Activated CD8-positive, alpha-beta memory T cell treated with anti-CD3 and anti-CD28 coated beads, Interleukin-2, amount 50 U/mL, for 4 hours (primary cell): ENCODE measurements around the gene NECAB3.
A peak's percentile ranks its signal among the peaks of the same experiment; 100 is the strongest.

Experiments used
- DNase-seq: peaks from one replicate; pipeline ENCODE4 v3.0.0-alpha.2; 2020

The NECAB3 gene

DNA sequence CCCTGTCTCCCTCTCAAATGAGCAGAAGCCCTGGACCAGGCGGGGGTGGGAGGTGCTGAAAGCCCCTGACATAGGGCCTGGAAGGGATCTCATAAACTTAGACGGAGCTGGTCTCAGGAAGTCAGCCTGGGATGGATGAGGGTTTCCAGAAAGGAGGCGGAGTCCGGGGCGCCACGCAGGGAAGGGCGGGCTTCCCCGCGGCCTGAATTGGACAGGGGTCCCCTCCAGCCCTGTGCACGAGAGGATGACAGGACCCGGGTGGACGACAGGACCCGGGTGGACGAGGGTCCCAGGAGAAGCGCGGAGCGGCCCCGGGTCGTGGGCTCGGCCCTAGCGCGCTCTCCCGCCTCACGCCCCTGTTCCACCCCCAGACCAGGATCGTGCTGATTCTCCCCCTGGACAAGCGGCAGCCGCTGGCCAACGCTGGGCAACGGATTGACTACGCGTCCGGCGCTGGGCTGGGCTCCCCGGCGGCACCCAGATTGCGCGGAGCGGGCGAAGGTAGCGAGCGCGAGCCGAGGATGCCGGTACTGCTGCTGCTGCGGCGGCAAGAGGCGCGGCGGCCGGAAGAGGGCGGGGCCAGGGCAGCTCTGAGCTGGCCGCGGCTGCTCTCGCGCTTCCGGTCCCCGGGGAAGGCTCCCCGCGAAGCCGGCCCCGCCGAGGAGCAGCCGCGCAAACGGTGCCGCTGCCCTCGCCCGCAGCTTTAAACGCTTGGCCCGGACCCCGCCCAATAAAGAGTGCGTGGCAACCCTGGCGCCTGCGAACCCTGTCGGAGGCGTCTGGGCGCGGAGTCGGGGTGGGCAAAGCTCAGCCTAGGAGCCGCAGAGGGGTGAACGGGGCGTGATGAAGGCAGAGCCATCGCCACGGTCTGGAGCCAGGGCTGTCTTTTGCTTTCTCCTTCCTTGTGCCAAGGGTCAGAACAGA lies 10.8 kb downstream of the NECAB3 start:
- DNase-seq, result peak; percentile 82

DNA sequence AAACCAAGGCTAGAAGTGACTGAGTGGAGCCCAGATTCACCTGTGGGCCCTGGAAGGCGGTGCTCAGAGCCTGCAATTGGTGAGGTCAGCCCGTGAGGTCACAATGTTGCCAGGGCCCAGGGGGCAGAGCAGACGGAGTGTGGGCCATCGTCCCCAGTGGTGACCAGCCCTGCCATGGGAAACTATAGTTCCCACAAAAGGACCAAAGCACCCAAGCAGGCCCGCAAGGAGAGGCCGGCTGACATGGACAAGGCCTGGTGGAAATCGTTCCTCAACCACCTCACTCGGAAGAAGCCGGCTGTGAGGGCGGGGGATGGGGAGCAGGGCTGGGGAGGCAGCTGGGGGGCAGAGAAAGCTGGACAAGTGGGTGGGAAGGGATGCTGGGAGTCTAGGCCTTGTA lies 12.1 kb downstream of the NECAB3 start, which contains the start of gene C20orf144:
TSS of gene C20orf144 (plus strand) at position 156 of the 400 bp plus-strand sequence. CDS start at position 175, 19 bp downstream.
- no peak for DNase-seq

GRCh38 chr20:33660685-33661058 lies 13.6 kb downstream of the NECAB3 start:
- DNase-seq, result no peak

DNA sequence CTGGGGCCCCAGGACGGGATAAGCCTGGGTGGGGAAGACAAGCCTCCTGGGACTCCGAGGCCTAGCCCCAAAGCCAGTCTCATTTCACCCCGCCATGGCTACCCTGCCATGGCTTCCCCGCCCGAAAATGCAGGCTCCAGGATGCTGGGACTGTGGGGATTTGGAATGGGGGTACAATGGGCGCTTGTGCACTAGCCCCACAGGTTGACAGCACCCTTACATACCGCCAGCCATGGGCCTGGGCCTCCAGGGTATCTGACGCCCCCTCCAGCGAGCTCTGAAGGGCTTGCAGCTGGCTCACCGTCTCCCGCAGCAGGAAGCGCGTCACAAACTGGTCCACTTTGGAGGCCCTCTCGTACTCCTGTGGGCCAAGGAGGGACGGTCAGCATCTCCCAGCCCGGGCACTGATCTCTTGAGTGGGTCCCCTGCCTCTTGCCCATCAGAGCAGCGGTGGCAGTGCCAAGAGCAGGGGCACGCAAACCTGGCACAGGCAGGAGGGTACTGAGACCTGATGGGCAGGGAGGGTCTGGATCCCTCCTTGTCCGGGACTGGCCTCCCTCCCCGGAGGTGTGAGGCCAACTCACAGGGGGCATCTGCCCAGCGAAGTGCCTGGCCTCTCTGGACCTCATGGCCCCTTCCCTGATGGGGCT lies 14.1 kb downstream of the NECAB3 start:
- no peak for DNase-seq

DNA sequence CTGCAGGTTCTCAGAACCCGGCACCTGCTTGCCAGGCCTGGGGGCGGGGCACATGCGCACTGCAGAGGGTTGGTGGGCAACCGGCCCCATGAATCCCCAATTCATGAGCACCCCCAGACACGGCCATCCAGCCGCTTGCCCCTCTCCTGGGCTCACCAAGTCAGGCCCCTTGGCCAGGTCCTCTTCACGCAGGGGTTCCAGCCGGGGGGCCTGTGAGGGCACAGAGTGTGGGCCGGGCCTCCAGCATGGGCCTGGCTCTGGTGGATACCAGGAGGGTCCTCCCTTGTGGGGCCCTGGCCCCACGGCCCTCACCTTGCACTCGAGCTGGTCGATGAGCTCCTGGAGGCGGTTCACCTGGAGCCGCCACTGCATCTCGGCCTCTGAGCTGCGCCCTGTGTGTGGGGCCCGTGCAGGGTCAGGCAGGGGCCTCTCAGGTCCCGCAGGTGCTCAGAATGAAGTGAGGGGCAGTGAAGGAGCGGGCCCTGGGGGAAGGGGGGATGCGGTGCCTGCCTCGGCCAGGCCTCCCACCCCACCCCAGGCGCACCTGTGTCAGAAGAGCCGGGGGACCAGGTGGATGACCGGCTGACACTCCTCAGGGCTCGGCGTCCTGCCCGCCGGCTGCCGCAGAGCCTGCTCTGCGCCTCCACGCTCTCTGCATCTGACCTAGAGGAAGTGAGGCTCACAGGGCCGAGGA lies 14.7 kb downstream of the NECAB3 start:
- no peak for DNase-seq

DNA sequence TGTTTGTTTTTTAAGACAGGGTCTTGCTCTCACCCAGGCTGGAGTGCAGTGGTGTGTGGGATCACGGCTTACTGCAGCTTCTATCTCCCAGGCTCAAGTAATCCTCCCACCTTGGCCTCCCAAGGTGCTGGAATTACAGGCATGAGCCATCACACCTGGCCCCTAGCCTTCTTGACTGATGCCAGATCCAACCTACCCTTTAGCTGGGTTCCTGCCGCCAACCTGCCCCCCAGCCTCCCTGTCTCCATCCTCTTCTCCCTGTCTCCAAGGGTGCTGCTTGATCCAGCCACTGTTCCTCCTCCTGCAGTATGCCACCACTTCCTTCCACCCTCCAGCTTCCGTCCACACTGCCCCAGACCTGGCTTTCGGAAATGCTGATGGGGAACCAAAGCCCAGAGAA lies 15.3 kb downstream of the NECAB3 start:
- no peak for DNase-seq

GRCh38 chr20:33658510-33658909 lies 15.7 kb downstream of the NECAB3 start:
- no peak for DNase-seq

DNA sequence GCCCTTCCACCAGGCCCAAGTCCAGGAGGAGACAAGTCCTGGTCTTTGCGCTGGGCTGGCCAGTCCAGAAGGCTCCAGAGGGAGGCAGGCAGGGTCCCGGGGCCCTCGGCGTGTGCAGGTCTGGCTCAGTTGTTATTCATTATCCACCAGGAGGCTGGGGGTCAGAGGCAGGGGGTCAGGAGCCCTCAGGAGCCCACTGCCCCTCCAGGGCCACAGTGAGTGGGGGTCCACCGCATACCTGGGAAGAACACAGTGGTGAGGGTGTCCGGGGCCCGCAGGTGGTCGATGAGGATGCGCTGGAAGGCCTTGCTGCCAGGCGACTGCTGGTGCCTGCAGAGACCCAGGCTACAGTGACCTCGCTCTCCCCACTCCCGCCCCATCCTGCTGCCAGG lies 16.5 kb downstream of the NECAB3 start:
- no peak for DNase-seq

DNA sequence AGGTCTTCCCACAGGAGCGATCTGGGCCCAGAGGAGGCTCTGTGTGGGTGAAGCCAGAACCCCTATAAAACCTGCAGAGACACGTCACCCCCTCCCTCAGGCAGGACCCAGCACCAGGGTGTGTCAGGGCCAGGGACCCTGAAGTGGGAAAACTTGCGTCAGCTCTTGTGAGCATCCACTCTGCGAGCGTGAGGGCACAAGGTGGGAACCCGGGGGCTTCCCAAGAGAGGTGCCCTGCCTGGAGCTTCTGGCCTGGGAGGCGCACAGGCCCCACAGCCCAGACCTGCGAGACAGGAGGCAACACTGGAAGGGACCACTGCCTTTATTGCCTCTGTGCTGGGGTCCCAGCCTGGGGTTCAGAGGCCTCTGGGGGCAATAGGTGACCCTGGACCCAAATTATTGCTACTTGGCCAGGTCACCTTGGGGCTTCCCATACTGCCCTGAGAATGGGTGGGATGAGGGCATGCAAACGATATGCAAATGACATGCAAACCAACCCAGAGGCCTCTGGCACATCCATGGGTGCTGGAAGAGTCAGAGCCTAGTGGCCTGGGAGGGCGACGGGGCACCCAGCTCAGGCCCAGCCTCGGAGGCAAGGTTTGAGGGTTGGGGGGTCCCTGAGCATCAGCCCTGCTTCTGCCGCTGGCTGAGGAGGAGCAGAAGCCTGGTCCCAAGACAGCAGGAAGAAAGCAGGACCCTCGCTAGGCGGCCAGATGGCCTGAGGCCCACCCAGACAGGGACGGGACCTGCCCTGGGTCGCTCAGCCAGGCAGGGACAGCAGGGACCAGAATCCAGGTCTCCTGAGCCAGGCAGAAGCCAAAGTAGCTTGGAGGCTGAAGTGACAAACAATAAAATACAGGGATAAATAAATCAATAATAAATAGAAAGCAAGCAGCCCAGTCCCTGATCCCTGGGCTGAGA lies 17.2 kb downstream of the NECAB3 start:
- DNase-seq, result no peak

DNA sequence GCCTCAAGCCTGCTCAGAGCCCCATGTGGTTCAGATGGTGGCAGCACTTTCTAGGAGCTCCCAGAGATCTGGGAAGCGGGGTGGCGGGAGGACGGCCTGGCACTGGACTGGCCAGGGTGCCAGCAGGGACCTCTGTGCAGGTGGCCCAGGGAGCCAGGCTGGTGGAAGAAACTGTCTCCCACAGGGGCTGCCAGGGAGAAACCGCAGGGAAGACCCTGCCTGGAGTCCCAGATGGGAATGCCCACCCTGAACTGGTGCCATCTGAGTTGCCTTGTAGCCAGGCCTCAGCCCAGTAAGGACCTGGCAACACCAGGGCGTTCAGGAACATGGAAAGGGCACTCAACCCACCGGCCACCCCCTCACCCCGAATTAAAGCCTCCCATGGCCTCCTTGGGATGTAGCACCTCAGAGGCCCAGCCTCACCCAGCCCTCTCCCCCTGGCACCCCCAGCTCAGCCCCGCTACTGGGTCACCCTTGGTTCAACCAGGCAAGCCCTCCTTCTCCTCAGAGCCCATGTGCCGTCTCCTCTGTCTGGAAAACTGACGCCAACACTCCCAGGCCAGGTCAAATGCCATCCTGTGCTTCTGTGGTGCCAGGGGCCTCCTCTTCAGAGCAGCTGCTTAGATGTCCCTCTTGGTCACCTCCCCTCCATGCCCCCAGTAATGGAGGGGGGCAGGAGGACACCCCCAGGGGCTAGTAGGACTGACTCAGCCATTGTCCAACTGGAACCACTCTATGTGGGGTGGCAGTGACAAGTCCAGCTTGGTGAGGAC lies 18.0 kb downstream of the NECAB3 start:
- no peak for DNase-seq

GRCh38 chr20:33655164-33655563 lies 19.1 kb downstream of the NECAB3 start:
- DNase-seq, result no peak

DNA sequence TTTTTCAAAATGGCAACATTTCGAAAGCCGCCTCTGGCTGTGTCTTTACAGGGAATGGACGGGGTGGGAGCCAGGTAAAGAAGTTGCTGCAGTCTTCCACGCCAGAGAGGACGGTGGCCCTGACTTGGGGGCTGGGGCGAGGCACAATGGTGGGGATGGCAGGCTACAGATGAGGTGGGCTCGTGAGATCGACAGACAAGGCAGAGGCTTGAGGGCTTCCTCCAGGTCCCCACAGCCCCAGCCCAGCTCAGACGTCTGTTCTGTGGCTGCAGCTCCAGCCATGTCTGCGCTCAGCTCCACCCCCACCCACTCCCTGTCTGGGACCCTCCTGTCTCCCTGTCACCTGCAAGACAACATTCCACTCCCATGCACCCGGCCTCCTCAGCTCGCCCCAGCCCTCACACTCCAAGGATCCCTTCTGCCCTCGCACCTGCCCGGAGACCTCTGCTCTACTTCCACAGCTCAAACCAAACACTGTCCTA lies 19.5 kb downstream of the NECAB3 start:
- DNase-seq, result no peak

DNA sequence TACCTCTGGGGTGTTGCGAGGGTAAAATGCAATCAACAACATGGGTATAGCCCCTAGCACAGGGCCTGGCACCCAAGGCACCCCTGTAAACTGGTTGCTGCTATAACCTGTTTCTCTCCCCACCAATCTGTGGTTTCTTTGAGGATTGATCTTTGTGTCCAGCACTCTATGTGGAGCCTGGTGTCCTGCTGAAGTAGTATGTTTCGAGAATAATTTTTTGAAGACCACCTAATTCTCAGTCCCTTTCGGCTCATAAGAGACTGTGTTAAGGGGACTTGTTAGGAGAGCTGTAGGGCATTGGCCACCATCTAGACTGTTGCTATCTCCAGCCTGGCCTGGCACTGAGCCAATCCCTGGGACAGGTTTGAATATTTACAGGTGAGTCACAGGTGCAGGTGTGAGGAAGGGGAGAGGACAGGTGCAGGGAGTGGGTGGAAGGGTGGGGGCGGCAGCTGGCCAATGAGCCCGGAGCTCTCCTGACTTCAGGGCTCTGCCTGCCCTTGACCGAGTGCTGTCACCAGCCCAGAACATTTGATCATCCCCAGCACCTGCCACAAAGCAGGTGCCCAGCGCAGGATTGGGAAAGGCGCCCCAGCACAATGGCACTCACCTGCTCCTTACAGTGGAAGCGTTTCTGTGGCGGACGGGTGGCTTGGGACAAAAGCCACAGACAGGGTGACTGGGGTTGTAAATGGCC lies 20.2 kb downstream of the NECAB3 start:
- no peak for DNase-seq

- DNase-seq, result peak; percentile 43
These were observed 20.9 kb downstream of the NECAB3 start for GRCh38 chr20:33653218-33653899.

DNA sequence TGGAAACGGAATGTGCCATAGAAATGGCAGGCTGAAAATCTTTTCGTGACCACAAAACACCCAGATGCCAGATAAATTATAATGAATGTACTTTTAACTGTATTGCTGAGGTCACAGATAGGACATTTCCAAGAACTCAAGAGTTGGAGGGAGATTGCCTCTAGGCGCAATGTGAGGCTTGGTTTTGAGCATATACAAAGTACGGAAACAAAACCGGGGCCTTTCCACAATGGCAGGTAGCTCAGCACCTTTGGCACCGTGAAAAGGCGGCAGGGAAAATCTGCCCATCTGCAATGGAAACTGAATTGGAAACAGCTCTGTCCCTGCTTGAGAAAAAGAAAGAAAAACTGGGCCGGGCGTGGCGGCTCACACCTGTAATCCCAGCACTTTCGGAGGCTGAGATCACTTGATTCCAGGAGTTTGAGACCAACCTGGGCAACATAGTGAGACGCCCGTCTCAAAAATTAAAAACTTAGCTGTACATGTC lies 22.6 kb downstream of the NECAB3 start:
- DNase-seq, result no peak

DNA sequence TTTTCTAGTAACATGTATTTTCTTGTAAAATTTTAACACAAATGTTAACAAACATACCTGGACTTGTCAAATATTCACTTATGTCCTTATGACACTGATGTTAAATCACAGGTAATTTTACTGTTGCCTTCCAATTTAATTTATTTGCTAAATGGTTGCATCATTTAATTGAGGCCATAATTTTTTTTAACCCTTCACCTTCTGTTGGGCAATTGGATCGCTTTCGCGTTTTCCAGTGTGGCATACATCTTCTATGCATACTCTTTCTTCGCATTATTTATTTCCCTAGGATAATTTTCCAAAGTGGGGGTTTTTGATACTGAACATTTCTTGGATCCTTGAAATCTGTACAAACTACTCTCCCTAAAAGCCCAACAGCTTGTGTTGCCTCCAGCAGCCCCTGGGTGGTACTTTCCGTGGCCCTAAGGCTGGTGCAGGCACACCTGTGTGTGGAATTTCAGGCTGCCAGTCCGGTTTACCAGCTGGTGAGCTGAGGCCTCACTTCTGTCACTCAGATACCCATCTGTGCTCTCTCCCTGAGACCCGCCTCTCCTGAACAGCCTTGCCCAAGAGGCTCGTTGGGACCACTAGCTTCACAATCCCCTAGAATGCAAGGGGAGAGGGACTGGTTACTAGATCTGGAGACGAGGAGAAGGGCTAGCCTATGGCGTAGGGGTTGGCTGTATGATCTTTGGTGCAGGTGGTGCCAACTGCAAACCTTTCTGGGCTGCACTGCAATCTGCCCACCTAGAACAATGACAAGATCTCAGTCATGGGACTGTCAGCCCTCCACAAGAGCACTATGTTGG lies 23.3 kb downstream of the NECAB3 start:
- DNase-seq, result no peak

DNA sequence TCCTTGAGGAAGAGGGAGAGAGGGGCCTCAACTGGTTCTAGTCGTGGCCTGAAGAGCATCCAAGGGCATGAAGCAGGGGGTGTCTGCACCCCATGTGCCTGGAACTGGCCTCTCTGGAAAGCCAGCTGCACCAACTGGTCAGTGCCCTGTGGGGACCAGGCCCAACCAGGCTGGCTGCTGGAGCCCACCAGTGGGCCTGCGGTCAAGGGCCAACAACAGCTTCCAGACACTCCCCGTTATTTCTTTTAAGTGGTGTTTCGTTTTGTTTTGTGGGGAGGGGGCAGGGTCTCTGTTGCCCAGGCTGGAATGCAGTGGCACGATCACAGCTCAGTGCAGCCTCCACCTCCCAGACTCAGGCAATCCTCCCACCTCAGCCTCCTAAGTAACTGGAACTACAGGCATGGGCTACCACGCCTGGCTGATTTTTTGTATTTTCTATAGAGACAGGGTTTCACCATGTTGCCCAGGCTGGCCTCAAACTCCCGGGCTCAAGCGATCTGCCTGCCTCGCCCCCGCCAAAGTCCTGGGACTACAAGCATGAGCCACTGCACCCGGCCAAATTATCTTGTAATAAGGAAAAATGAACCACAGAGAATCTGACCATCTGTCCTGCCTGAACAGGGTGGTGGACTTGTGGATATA lies 24.0 kb downstream of the NECAB3 start:
- DNase-seq, result no peak

GRCh38 chr20:33649201-33649681 lies 25.0 kb downstream of the NECAB3 start:
- no peak for DNase-seq
